ENCODE data around the gene GEMIN7.

GEMIN7 gene

GRCh38 chr19:45076851-45077730 is 2.0 kb upstream of the GEMIN7 start:
- Histone ChIP-seq H3K27me3 (ENCODE audit: insufficient read depth, poor library complexity, severe bottlenecking) (no peaks in the 10 kb centered on the region), H3K27ac (replicated peaks) (peak overlapping the region; percentile 37), H3K4me3 (replicated peaks; ENCODE audit: insufficient read depth, low read length) (peak overlapping the region; percentile 76)
- TF ChIP-seq REST (IDR thresholded peaks at IDR 0.05; ENCODE audit: insufficient replicate concordance, low read depth) (no peak), POLR2AphosphoS5 (IDR thresholded peaks at IDR 0.05; ENCODE audit: low read depth) (no peak), SPI1 (IDR thresholded peaks at IDR 0.05; ENCODE audit: borderline replicate concordance, low read depth) (no peak), CTCF (IDR thresholded peaks at IDR 0.05; ENCODE audit: insufficient read depth, low read length) (no peak), GABPA (IDR thresholded peaks at IDR 0.05; ENCODE audit: low read depth) (no peak)
- no peak for DNase-seq (ENCODE audit: low read depth in 1 of 2, low spot score in 1 of 2)

- no peak for DNase-seq (ENCODE audit: low read depth in 1 of 2, low spot score in 1 of 2)
- H3K27me3 ChIP-seq (ENCODE audit: insufficient read depth, poor library complexity, severe bottlenecking), result no peaks in the 10 kb centered on the region
- peak overlapping the region; percentile 97 for H3K4me3 ChIP-seq (replicated peaks; ENCODE audit: insufficient read depth, low read length)
- TF ChIP-seq SPI1 (IDR thresholded peaks at IDR 0.05; ENCODE audit: borderline replicate concordance, low read depth), result peak; percentile 44; the same call in 1 of the 2 replicates
- no peak for TF ChIP-seq REST (IDR thresholded peaks at IDR 0.05; ENCODE audit: insufficient replicate concordance, low read depth)
- peak overlapping the region; percentile 90 for H3K27ac ChIP-seq (replicated peaks)
Measured at GRCh38 chr19:45078390-45079062, 534 bp upstream of the GEMIN7 start.

- TF ChIP-seq SPI1 (IDR thresholded peaks at IDR 0.05; ENCODE audit: borderline replicate concordance, low read depth) (no peak), CTCF (IDR thresholded peaks at IDR 0.05; ENCODE audit: insufficient read depth, low read length) (no peak), REST (IDR thresholded peaks at IDR 0.05; ENCODE audit: insufficient replicate concordance, low read depth) (no peak), POLR2AphosphoS5 (IDR thresholded peaks at IDR 0.05; ENCODE audit: low read depth) (no peak), GABPA (IDR thresholded peaks at IDR 0.05; ENCODE audit: low read depth) (no peak)
- Histone ChIP-seq H3K4me3 (replicated peaks; ENCODE audit: insufficient read depth, low read length) (peak overlapping the region; percentile 97), H3K27me3 (ENCODE audit: insufficient read depth, poor library complexity, severe bottlenecking) (no peaks in the 10 kb centered on the region), H3K27ac (replicated peaks) (peak overlapping the region; percentile 90)
- DNase-seq (ENCODE audit: low read depth in 1 of 2, low spot score in 1 of 2), result no peak
Measured at GRCh38 chr19:45079911-45080370, 881 bp downstream of the GEMIN7 start.
